Astrocyte of the spinal cord (primary cell): ENCODE data around the gene PBX4.

Experiments
- DNase-seq: peaks from one replicate; pipeline ENCODE4 v3.0.0; 2011; ENCODE audit warnings: low read depth, low spot score
- H3K4me3 ChIP-seq: 2 replicates; pipeline ENCODE4 v1.5.1; 2011; ENCODE audit warnings: low read depth, mild to moderate bottlenecking, low read length, moderate library complexity
- CTCF ChIP-seq: IDR thresholded peaks from 2 replicates; pipeline ENCODE4 v1.5.1; 2012; ENCODE audit warnings: low read depth, mild to moderate bottlenecking, low read length, inconsistent platforms
- in situ Hi-C: cut with HindIII; loops from 2 replicates; pipeline ENCODE4 v1.10.0; 2017; ENCODE audit warnings: low sequenced_read_pairs

PBX4 gene

GRCh38 chr19:19597809-19598306, 20.6 kb downstream of the PBX4 start:
- in situ Hi-C loops: no loop called here

DNA sequence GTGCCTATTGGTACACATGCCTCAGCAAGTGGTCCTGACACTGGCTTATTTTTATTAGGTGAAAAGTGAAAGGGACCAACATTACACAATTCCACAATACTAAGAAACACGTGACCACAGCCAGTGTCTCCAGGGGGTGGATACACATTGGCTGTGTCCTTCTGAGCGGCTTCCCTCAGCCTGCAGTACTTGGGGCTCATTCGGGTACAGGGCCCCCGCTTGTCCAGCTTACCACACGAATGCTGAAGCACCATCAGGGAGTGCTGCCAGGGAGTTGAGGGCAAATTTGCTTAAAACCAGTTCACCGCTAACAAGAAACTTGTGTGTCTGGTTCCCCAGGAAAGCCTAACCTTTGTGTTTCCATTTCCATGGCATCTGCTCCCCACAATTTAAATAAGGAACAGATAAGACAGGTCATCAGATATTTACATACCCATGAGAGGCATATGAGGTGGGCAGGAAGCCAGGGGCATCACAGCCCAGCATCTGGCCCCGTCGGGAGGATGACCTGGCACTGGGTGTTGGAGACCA, 23.3 kb downstream of the PBX4 start:
- no peak for TF ChIP-seq CTCF
- no peak overlapping the region for H3K4me3 ChIP-seq
- in situ Hi-C loops: no loop called here
- peak; percentile 18 for DNase-seq

More at GRCh38 chr19:19597809-19598306, 20.6 kb downstream of the PBX4 start:
- no peak for TF ChIP-seq CTCF
- H3K4me3 ChIP-seq: no peak overlapping the region
- DNase-seq: no peak

DNA sequence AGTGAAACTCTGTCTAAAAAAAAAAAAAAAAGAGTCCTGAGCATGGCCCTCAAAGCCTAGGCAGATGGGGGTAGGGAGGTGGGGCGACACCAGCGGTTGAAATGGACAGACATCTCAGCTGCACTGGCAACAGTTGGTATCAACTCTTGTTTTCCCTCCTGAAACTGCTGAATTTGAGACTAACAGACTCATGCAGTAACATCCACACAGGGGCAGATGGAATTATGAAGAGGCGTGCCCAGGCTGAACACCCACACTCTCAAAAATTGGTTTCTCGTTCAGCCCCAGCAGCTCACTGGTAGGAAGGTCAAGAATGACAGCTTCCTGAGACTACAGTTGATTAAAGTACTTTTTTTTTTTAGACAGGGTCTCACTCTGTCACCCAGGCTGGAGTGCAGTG, 24.1 kb downstream of the PBX4 start:
- no peak for DNase-seq
- in situ Hi-C loops: no loop called here
- no peak for TF ChIP-seq CTCF
- H3K4me3 ChIP-seq: no peak overlapping the region

- in situ Hi-C loops: no loop called here
- TF ChIP-seq CTCF: no peak
- no peak overlapping the region for H3K4me3 ChIP-seq
- DNase-seq: no peak
Observed at GRCh38 chr19:19592690-19593089, 25.8 kb downstream of the PBX4 start.

GRCh38 chr19:19591133-19591825, 27.2 kb downstream of the PBX4 start:
- in situ Hi-C loops: no loop called here
- no peak overlapping the region for H3K4me3 ChIP-seq
- DNase-seq: peak; percentile 89
- TF ChIP-seq CTCF: no peak

DNA sequence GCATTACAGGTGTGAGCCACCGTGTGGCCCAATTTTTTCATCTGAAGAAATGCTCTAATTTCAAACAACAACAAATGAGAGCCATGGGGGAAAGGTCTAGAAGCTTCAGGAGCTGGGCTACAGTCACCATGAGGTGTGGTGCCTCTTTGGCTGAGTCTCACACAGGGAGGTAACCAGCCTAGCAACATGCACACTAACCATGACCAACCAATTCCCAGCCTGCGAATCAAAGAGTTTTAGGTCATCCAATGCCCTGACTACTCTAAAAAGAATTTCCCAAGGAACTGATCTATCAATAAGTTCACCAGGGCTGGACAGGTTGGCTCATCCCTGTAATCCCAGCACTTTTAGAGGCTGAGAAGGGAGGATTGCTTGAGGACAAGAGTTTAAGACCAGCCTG, 29.9 kb downstream of the PBX4 start:
- no peak overlapping the region for H3K4me3 ChIP-seq
- in situ Hi-C loops: no loop called here
- peak; percentile 10 for DNase-seq
- no peak for TF ChIP-seq CTCF
